ENCODE data around the gene SDC1.

SDC1 gene

GRCh38 chr2:20231159-20231558 is 6.2 kb upstream of the SDC1 start:
- no peak for DNase-seq
- in situ Hi-C loops (cut with HindIII; ENCODE audit: low pct_ligation_motif_present, low pct_unique_long_range_greater_than_20kb, low sequenced_read_pairs), result no loop called here

GRCh38 chr2:20230114-20230425 is 5.1 kb upstream of the SDC1 start:
- in situ Hi-C loops (cut with HindIII; ENCODE audit: low pct_ligation_motif_present, low pct_unique_long_range_greater_than_20kb, low sequenced_read_pairs), result no loop called here
- no peak for DNase-seq

GRCh38 chr2:20229322-20230113 is 4.6 kb upstream of the SDC1 start:
- in situ Hi-C loops (cut with HindIII; ENCODE audit: low pct_ligation_motif_present, low pct_unique_long_range_greater_than_20kb, low sequenced_read_pairs), result no loop called here

GRCh38 chr2:20227894-20228505 is 3.1 kb upstream of the SDC1 start:
- DNase-seq, result no peak

More at GRCh38 chr2:20229322-20230113, 4.6 kb upstream of the SDC1 start:
- DNase-seq, result no peak

GRCh38 chr2:20226152-20226545 is 1.2 kb upstream of the SDC1 start:
- in situ Hi-C loops (cut with HindIII; ENCODE audit: low pct_ligation_motif_present, low pct_unique_long_range_greater_than_20kb, low sequenced_read_pairs), result no loop called here
- no peak for DNase-seq

More at GRCh38 chr2:20227894-20228505, 3.1 kb upstream of the SDC1 start:
- in situ Hi-C loops (cut with HindIII; ENCODE audit: low pct_ligation_motif_present, low pct_unique_long_range_greater_than_20kb, low sequenced_read_pairs), result no loop called here

GRCh38 chr2:20225294-20226151 is 593 bp upstream of the SDC1 start:
- DNase-seq, result peak; percentile 76
- in situ Hi-C loops (cut with HindIII; ENCODE audit: low pct_ligation_motif_present, low pct_unique_long_range_greater_than_20kb, low sequenced_read_pairs), result no loop called here

DNA sequence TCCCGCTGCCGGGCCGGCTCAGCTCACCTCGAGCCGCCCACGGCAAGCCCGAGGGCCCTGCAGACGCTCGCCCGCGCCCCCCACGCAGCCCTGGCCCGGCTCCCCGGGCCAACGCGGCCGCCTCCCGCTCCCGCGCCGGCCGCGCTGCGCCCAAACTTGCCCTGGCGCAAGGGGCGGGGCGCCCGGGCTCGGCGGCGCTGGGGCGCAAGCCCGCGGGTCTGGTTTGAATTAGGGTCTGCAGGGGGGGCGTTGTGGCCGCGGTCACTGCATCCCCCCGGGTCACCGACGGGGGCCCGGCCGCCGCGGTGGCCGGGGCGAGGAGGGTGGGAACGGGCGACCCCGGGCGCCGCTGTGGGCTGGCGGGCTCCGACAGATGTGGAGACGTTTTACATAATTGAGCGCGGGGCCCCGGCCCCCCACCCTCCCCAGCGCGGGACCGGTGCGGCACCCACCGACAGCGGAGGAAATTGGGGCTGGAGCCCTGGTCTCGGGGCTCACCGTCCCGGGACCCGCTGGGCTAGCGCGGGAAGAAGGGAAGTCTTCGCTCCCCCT is 690 bp downstream of the SDC1 start:
- in situ Hi-C loops (cut with HindIII; ENCODE audit: low pct_ligation_motif_present, low pct_unique_long_range_greater_than_20kb, low sequenced_read_pairs), result no loop called here
- DNase-seq, result peak; percentile 39

- peak; percentile 57 for DNase-seq
- in situ Hi-C loops (cut with HindIII; ENCODE audit: low pct_ligation_motif_present, low pct_unique_long_range_greater_than_20kb, low sequenced_read_pairs), result no loop called here
Observed at GRCh38 chr2:20223407-20224163, 1.3 kb downstream of the SDC1 start.

DNA sequence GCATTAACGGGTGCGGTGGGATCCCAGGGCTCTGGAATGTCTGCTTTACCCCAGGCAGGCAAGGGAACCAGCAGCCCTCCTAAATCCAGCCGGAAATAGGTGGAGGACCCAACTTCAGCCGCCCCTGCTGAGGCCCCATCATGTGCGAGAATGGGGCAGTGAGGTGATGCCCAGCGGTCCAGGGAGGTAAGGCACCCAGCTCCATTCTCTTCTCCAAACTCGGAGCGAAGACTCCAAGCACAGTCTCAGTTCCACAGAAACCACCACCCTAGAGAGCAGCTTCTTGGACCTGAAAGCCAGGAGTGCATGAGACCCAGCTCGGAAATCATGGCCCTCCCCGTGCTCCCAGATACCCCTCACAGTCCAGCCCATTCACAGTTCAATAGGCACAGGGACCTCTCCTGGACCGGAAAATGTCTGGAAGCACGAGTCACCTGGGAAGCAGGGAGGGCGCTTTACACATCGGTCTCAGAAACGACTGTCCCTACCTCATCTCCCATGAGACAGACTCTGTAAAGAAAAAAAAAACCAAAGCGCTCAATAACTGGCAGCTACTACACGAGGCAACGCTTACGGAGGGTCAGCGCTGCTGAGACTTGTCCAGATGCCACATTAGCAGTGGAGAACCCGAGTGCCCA is 2.0 kb downstream of the SDC1 start:
- in situ Hi-C loops (cut with HindIII; ENCODE audit: low pct_ligation_motif_present, low pct_unique_long_range_greater_than_20kb, low sequenced_read_pairs), result no loop called here
- no peak for DNase-seq

GRCh38 chr2:20222014-20222768 is 2.7 kb downstream of the SDC1 start:
- DNase-seq, result no peak
- in situ Hi-C loops (cut with HindIII; ENCODE audit: low pct_ligation_motif_present, low pct_unique_long_range_greater_than_20kb, low sequenced_read_pairs), result no loop called here

GRCh38 chr2:20221555-20221973 is 3.4 kb downstream of the SDC1 start:
- in situ Hi-C loops (cut with HindIII; ENCODE audit: low pct_ligation_motif_present, low pct_unique_long_range_greater_than_20kb, low sequenced_read_pairs), result no loop called here
- DNase-seq, result no peak

GRCh38 chr2:20220806-20221554 is 4.0 kb downstream of the SDC1 start:
- in situ Hi-C loops (cut with HindIII; ENCODE audit: low pct_ligation_motif_present, low pct_unique_long_range_greater_than_20kb, low sequenced_read_pairs), result no loop called here
- no peak for DNase-seq

- in situ Hi-C loops (cut with HindIII; ENCODE audit: low pct_ligation_motif_present, low pct_unique_long_range_greater_than_20kb, low sequenced_read_pairs), result no loop called here
Observed at GRCh38 chr2:20219763-20220380, 5.1 kb downstream of the SDC1 start.

GRCh38 chr2:20218331-20219320 is 6.3 kb downstream of the SDC1 start:
- in situ Hi-C loops (cut with HindIII; ENCODE audit: low pct_ligation_motif_present, low pct_unique_long_range_greater_than_20kb, low sequenced_read_pairs), result no loop called here

More at GRCh38 chr2:20219763-20220380, 5.1 kb downstream of the SDC1 start:
- DNase-seq, result no peak

More at GRCh38 chr2:20218331-20219320, 6.3 kb downstream of the SDC1 start:
- no peak for DNase-seq

Data from ACHN (cell line).